Right lobe of liver (tissue), 4 donors: ENCODE data around the gene GABRP.

Experiments used
- CTCF ChIP-seq, 4 donors: fragments of 200-600 bp in 3 of 4; fragments of 450-650 bp in 1 of 4; IDR thresholded peaks; one replicate each; pipeline versions ENCODE4 v1.5.1 to v1.8.0; 2016 to 2022; ENCODE audit warnings: antibody characterized with exemption in 4 of 4, mild to moderate bottlenecking in 2 of 4
- POLR2A ChIP-seq: fragments of 450-650 bp; IDR thresholded peaks from one replicate; pipeline ENCODE4 v1.6.1; 2017; ENCODE audit warnings: antibody characterized with exemption, mild to moderate bottlenecking
- donor health status: DM: no; HTN: no; CAD: no.
- donor health status: DM: no; HTN: no; CAD: no.
- donor health status: DM: no; HTN: yes; CAD: no.

- TF ChIP-seq CTCF (IDR thresholded peaks at IDR 0.05) (no peak), POLR2A (no peak)
Measured at GRCh38 chr5:170818232-170818631, 34.7 kb downstream of the GABRP start.
